Esophagus muscularis mucosa (tissue), 4 donors: Measurements from ENCODE around the gene BTBD9. TPM values are rescaled to one million over a fixed set of nuclear protein-coding genes. Genes with fewer than 3 reads are reported as not detected.

Experiments used
- DNase-seq: peaks from one replicate; pipeline ENCODE4 v3.0.0-alpha.2; 2017; ENCODE audit errors: extremely low spot score
- H3K27ac ChIP-seq, 4 donors: fragments of 200-600 bp; sonication (generic); replicated peaks in 1 of 4; 1 replicate in 3 of 4; 2 replicates in 1 of 4; pipeline ENCODE4 v1.5.1; 2016 to 2019; ENCODE audit warnings: mild to moderate bottlenecking in 1 of 4
- H3K27me3 ChIP-seq, 4 donors: fragments of 200-600 bp; sonication (generic); one replicate each; pipeline versions ENCODE4 v1.5.1 to v1.6.0; 2016 to 2019
- H3K36me3 ChIP-seq, 4 donors: fragments of 200-600 bp; sonication (generic); one replicate each; pipeline ENCODE4 v1.5.1; 2016 to 2019
- H3K4me1 ChIP-seq, 4 donors: fragments of 200-600 bp; sonication (generic); one replicate each; pipeline ENCODE4 v1.5.1; 2016 to 2019
- H3K4me3 ChIP-seq, 4 donors: fragments of 200-600 bp; sonication (generic); 1 replicate in 2 of 4; 2 replicates in 2 of 4; pipeline ENCODE4 v1.5.1; 2016 to 2019; ENCODE audit warnings: mild to moderate bottlenecking in 4 of 4, moderate library complexity in 1 of 4
- H3K9me3 ChIP-seq, 4 donors: fragments of 200-600 bp; sonication (generic); 1 replicate in 3 of 4; 2 replicates in 1 of 4; pipeline ENCODE4 v1.5.1; 2016 to 2019
- CTCF ChIP-seq, 3 experiments: fragments of 200-600 bp in 2 of 3; fragments of 450-650 bp in 1 of 3; sonication (generic) in 2 of 3; IDR thresholded peaks; one replicate each; pipeline ENCODE4 v1.5.1; 2017 to 2019; ENCODE audit warnings: antibody characterized with exemption in 3 of 3, mild to moderate bottlenecking in 2 of 3, moderate library complexity in 1 of 3
- EP300 ChIP-seq: sonication (generic); formaldehyde crosslinking; IDR thresholded peaks from one replicate; pipeline ENCODE4 v1.6.1; 2017; ENCODE audit warnings: antibody characterized with exemption
- POLR2A ChIP-seq: fragments of 450-650 bp; IDR thresholded peaks from one replicate; pipeline ENCODE4 v1.6.1; 2017; ENCODE audit warnings: antibody characterized with exemption, moderate library complexity, mild to moderate bottlenecking, low read depth
- POLR2AphosphoS5 ChIP-seq, 2 donors: sonication (generic); formaldehyde crosslinking; IDR thresholded peaks; one replicate each; pipeline ENCODE4 v1.6.1; 2017; ENCODE audit warnings: antibody characterized with exemption in 2 of 2
- WGBS: methylation state at CpG from one replicate; pipeline ENCODE4 v1.1.5; 2018; 5-methylcytosine and 5-hydroxymethylcytosine counted together
- intact Hi-C: fragments of 100-400 bp; cut with DNase I; formaldehyde crosslinking; loops from one replicate; pipeline ENCODE4 v1.15.1; 2023
- total RNA-seq, 4 donors: library from RNA; depleted of rRNA; stranded (reverse); fragments of >200 nt; gene quantifications; one replicate each; pipeline versions ENCODE4 v1.1.0 to v1.2.1, GENCODE V29; 2016

BTBD9 gene
- total RNA-seq, 4 donors from 2014 or later: 9.4 to 14.1 (median 11.2) TPM

GRCh38 chr6:38676974-38677544 lies 37.3 kb upstream of the BTBD9 start:
- 62% methylated on average over 1 of the region's 1 CpG for WGBS
- TF ChIP-seq POLR2AphosphoS5 (IDR thresholded peaks at IDR 0.05) (no peak), POLR2A (no peak), EP300 (no peak), CTCF (IDR thresholded peaks at IDR 0.05) (no peak)
- Histone ChIP-seq H3K36me3 (peaks cover 21 to 76% (median 47%) of the 10 kb centered on the region in 4 donors), H3K4me3 (no peak overlapping the region), H3K9me3 (no peaks in the 10 kb centered on the region), H3K27ac (no peak overlapping the region), H3K4me1 (no peaks in the 10 kb centered on the region), H3K27me3 (no peaks in the 10 kb centered on the region)
- no peak for DNase-seq
- intact Hi-C loops: loop anchor here (10.0 kb wide), 1 partner anchor 952 kb away; no protein-coding TSS in a partner anchor

- Histone ChIP-seq H3K4me1 (no peaks in the 10 kb centered on the region), H3K36me3 (peaks cover 16 to 69% (median 41%) of the 10 kb centered on the region in 4 donors), H3K27me3 (no peaks in the 10 kb centered on the region), H3K4me3 (no peak overlapping the region), H3K27ac (no peak overlapping the region), H3K9me3 (no peaks in the 10 kb centered on the region)
- intact Hi-C loops: loop anchor here (10.0 kb wide), 1 partner anchor 952 kb away; no protein-coding TSS in a partner anchor
- 71% methylated on average over 2 of the region's 2 CpGs for WGBS
- TF ChIP-seq POLR2AphosphoS5 (IDR thresholded peaks at IDR 0.05) (no peak), EP300 (no peak), CTCF (IDR thresholded peaks at IDR 0.05) (no peak), POLR2A (no peak)
- DNase-seq: no peak
Observed at GRCh38 chr6:38676236-38676973, 36.7 kb upstream of the BTBD9 start.

GRCh38 chr6:38673397-38674165 lies 33.9 kb upstream of the BTBD9 start:
- intact Hi-C loops: loop anchor here (10.0 kb wide), 1 partner anchor 949 kb away; no protein-coding TSS in a partner anchor
- Histone ChIP-seq H3K4me1 (no peaks in the 10 kb centered on the region), H3K36me3 (peaks cover 8 to 43% (median 23%) of the 10 kb centered on the region in 4 donors), H3K27ac (no peak overlapping the region), H3K27me3 (no peaks in the 10 kb centered on the region), H3K9me3 (no peaks in the 10 kb centered on the region), H3K4me3 (no peak overlapping the region)
- TF ChIP-seq POLR2AphosphoS5 (IDR thresholded peaks at IDR 0.05) (no peak), CTCF (IDR thresholded peaks at IDR 0.05) (no peak)
- WGBS: 61% methylated on average over 9 of the region's 9 CpGs
- no peak for DNase-seq

GRCh38 chr6:38671885-38672467 lies 32.2 kb upstream of the BTBD9 start:
- intact Hi-C loops: loop anchor here (10.0 kb wide), 1 partner anchor 947 kb away; no protein-coding TSS in a partner anchor
- Histone ChIP-seq H3K27me3 (no peaks in the 10 kb centered on the region), H3K27ac (no peak overlapping the region), H3K36me3 (peaks cover 8 to 27% (median 15%) of the 10 kb centered on the region in 4 donors), H3K4me1 (no peaks in the 10 kb centered on the region), H3K9me3 (no peaks in the 10 kb centered on the region), H3K4me3 (no peak overlapping the region)
- no peak for TF ChIP-seq EP300
- no peak for TF ChIP-seq POLR2AphosphoS5 (IDR thresholded peaks at IDR 0.05)
- TF ChIP-seq POLR2A: no peak
- peak; percentile 55 to 70 (median 56) for TF ChIP-seq CTCF (IDR thresholded peaks at IDR 0.05)
- no peak for DNase-seq
- WGBS: 14% methylated on average over 2 of the region's 2 CpGs
